PC-9 (cell line): ENCODE measurements around the gene PTH1R.

Source experiments
- CTCF ChIP-seq: fragments of 200-600 bp; sonication (generic); conservative IDR thresholded peaks from 2 replicates; pipeline ENCODE4 v1.6.1; 2017; ENCODE audit warnings: mixed run types, antibody characterized with exemption, mild to moderate bottlenecking, moderate library complexity
- EZH2 ChIP-seq: fragments of 200-600 bp; sonication (generic); IDR thresholded peaks from 2 replicates; pipeline ENCODE4 v1.8.0; 2017; ENCODE audit warnings: antibody characterized with exemption, low read depth

- TF ChIP-seq CTCF (no peak), EZH2 (no peak)
Observed at GRCh38 chr3:46831841-46832240, 45.7 kb upstream of the PTH1R start.
